BLaER1 (cell line): ENCODE data around the gene CLSTN2.

Experiments used
- H3K27ac ChIP-seq: shearing (Covaris generic); formaldehyde crosslinking; 2 replicates; pipeline ENCODE4 v1.8.1; 2022
- H3K27me3 ChIP-seq: shearing (Covaris generic); formaldehyde crosslinking; 2 replicates; pipeline ENCODE4 v1.8.1; 2022
- H3K36me3 ChIP-seq: shearing (Covaris generic); formaldehyde crosslinking; 2 replicates; pipeline ENCODE4 v1.8.1; 2022
- H3K4me1 ChIP-seq: shearing (Covaris generic); formaldehyde crosslinking; 2 replicates; pipeline ENCODE4 v1.8.1; 2022
- H3K4me2 ChIP-seq: shearing (Covaris generic); formaldehyde crosslinking; 2 replicates; pipeline ENCODE4 v1.8.1; 2022
- H3K4me3 ChIP-seq: shearing (Covaris generic); formaldehyde crosslinking; 2 replicates; pipeline ENCODE4 v1.8.1; 2022
- H3K9ac ChIP-seq: shearing (Covaris generic); formaldehyde crosslinking; 2 replicates; pipeline ENCODE4 v1.8.1; 2022
- H3K9me3 ChIP-seq: shearing (Covaris generic); formaldehyde crosslinking; 2 replicates; pipeline ENCODE4 v1.8.1; 2022
- H4K20me1 ChIP-seq: shearing (Covaris generic); formaldehyde crosslinking; 2 replicates; pipeline ENCODE4 v1.8.1; 2022
- Cebpa-rat ChIP-seq: shearing (Covaris generic); IDR thresholded peaks from 2 replicates; pipeline ENCODE4 v1.8.1; 2022

CLSTN2 gene

GRCh38 chr3:140595295-140595694, 660.3 kb downstream of the CLSTN2 start:
- Histone ChIP-seq H3K4me2 (no peak overlapping the region), H3K9me3 (no peaks in the 10 kb centered on the region), H4K20me1 (no peaks in the 10 kb centered on the region), H3K9ac (no peak overlapping the region), H3K4me1 (no peaks in the 10 kb centered on the region), H3K27ac (no peak overlapping the region), H3K27me3 (no peaks in the 10 kb centered on the region), H3K4me3 (no peak overlapping the region), H3K36me3 (no peaks in the 10 kb centered on the region)
- TF ChIP-seq Cebpa-rat = no peak

GRCh38 chr3:140597364-140597763, 662.4 kb downstream of the CLSTN2 start:
- H3K36me3 ChIP-seq = no peaks in the 10 kb centered on the region
- H3K27me3 ChIP-seq = no peaks in the 10 kb centered on the region
- no peaks in the 10 kb centered on the region for H3K9me3 ChIP-seq
- H4K20me1 ChIP-seq = no peaks in the 10 kb centered on the region
- H3K9ac ChIP-seq = no peak overlapping the region
- no peak for TF ChIP-seq Cebpa-rat
- H3K27ac ChIP-seq = no peak overlapping the region
- H3K4me3 ChIP-seq = no peak overlapping the region
- H3K4me1 ChIP-seq = no peaks in the 10 kb centered on the region
- H3K4me2 ChIP-seq = no peak overlapping the region

- no peak overlapping the region for H3K4me2 ChIP-seq
- no peaks in the 10 kb centered on the region for H3K4me1 ChIP-seq
- H3K4me3 ChIP-seq = no peak overlapping the region
- TF ChIP-seq Cebpa-rat = no peak
- no peak overlapping the region for H3K9ac ChIP-seq
- no peaks in the 10 kb centered on the region for H3K36me3 ChIP-seq
- no peak overlapping the region for H3K27ac ChIP-seq
- no peaks in the 10 kb centered on the region for H4K20me1 ChIP-seq
- no peaks in the 10 kb centered on the region for H3K9me3 ChIP-seq
- H3K27me3 ChIP-seq = no peaks in the 10 kb centered on the region
Observed at GRCh38 chr3:140597792-140598191, 662.8 kb downstream of the CLSTN2 start.

- no peak overlapping the region for H3K4me3 ChIP-seq
- no peaks in the 10 kb centered on the region for H3K36me3 ChIP-seq
- no peak overlapping the region for H3K27ac ChIP-seq
- H3K27me3 ChIP-seq = no peaks in the 10 kb centered on the region
- no peak for TF ChIP-seq Cebpa-rat
- H3K9ac ChIP-seq = no peak overlapping the region
- H3K4me1 ChIP-seq = no peaks in the 10 kb centered on the region
- no peak overlapping the region for H3K4me2 ChIP-seq
- no peaks in the 10 kb centered on the region for H3K9me3 ChIP-seq
- no peaks in the 10 kb centered on the region for H4K20me1 ChIP-seq
Observed at GRCh38 chr3:140599009-140599408, 664.0 kb downstream of the CLSTN2 start.

GRCh38 chr3:140599496-140599895, 664.5 kb downstream of the CLSTN2 start:
- TF ChIP-seq Cebpa-rat = no peak
- Histone ChIP-seq H3K36me3 (no peaks in the 10 kb centered on the region), H3K27ac (no peak overlapping the region), H3K27me3 (no peaks in the 10 kb centered on the region), H3K9me3 (no peaks in the 10 kb centered on the region), H4K20me1 (no peaks in the 10 kb centered on the region), H3K4me1 (no peaks in the 10 kb centered on the region), H3K9ac (no peak overlapping the region), H3K4me2 (no peak overlapping the region), H3K4me3 (no peak overlapping the region)

GRCh38 chr3:140601881-140602280, 666.9 kb downstream of the CLSTN2 start:
- no peaks in the 10 kb centered on the region for H3K36me3 ChIP-seq
- no peak for TF ChIP-seq Cebpa-rat
- H3K27me3 ChIP-seq = no peaks in the 10 kb centered on the region
- H3K4me2 ChIP-seq = no peak overlapping the region
- H3K4me1 ChIP-seq = no peaks in the 10 kb centered on the region
- H3K9me3 ChIP-seq = peaks cover 11% of the 10 kb centered on the region
- no peak overlapping the region for H3K9ac ChIP-seq
- H3K27ac ChIP-seq = no peak overlapping the region
- H3K4me3 ChIP-seq = no peak overlapping the region
- H4K20me1 ChIP-seq = no peaks in the 10 kb centered on the region

GRCh38 chr3:140602781-140603180, 667.8 kb downstream of the CLSTN2 start:
- H3K4me1 ChIP-seq = no peaks in the 10 kb centered on the region
- no peak overlapping the region for H3K27ac ChIP-seq
- H3K9me3 ChIP-seq = peaks cover 13% of the 10 kb centered on the region

GRCh38 chr3:140603766-140604165, 668.8 kb downstream of the CLSTN2 start:
- H3K36me3 ChIP-seq = no peaks in the 10 kb centered on the region

More at GRCh38 chr3:140602781-140603180, 667.8 kb downstream of the CLSTN2 start:
- no peak for TF ChIP-seq Cebpa-rat
- H3K4me2 ChIP-seq = no peak overlapping the region
- H3K9ac ChIP-seq = no peak overlapping the region
- H3K36me3 ChIP-seq = no peaks in the 10 kb centered on the region
- H4K20me1 ChIP-seq = no peaks in the 10 kb centered on the region
- H3K4me3 ChIP-seq = no peak overlapping the region
- H3K27me3 ChIP-seq = no peaks in the 10 kb centered on the region

GRCh38 chr3:140610544-140610943, 675.6 kb downstream of the CLSTN2 start:
- H4K20me1 ChIP-seq = no peaks in the 10 kb centered on the region
- no peak for TF ChIP-seq Cebpa-rat
- H3K4me3 ChIP-seq = no peak overlapping the region
- no peaks in the 10 kb centered on the region for H3K27me3 ChIP-seq
- H3K27ac ChIP-seq = no peak overlapping the region
- peaks cover 13% of the 10 kb centered on the region for H3K9me3 ChIP-seq
- no peak overlapping the region for H3K9ac ChIP-seq
- H3K4me2 ChIP-seq = no peak overlapping the region
- no peaks in the 10 kb centered on the region for H3K36me3 ChIP-seq
- H3K4me1 ChIP-seq = no peaks in the 10 kb centered on the region

More at GRCh38 chr3:140603766-140604165, 668.8 kb downstream of the CLSTN2 start:
- no peaks in the 10 kb centered on the region for H4K20me1 ChIP-seq
- H3K9ac ChIP-seq = no peak overlapping the region
- no peak overlapping the region for H3K4me2 ChIP-seq
- no peaks in the 10 kb centered on the region for H3K4me1 ChIP-seq
- TF ChIP-seq Cebpa-rat = no peak
- H3K27ac ChIP-seq = no peak overlapping the region
- peaks cover 13% of the 10 kb centered on the region for H3K9me3 ChIP-seq
- no peak overlapping the region for H3K4me3 ChIP-seq
- H3K27me3 ChIP-seq = no peaks in the 10 kb centered on the region

- H3K4me1 ChIP-seq = no peaks in the 10 kb centered on the region
- peaks cover 10% of the 10 kb centered on the region; the same call in 1 of the 2 replicates for H3K9me3 ChIP-seq
- H3K9ac ChIP-seq = no peak overlapping the region
- H3K4me2 ChIP-seq = no peak overlapping the region
- no peaks in the 10 kb centered on the region for H3K27me3 ChIP-seq
- H4K20me1 ChIP-seq = no peaks in the 10 kb centered on the region
- no peak for TF ChIP-seq Cebpa-rat
- H3K4me3 ChIP-seq = no peak overlapping the region
- no peak overlapping the region for H3K27ac ChIP-seq
- H3K36me3 ChIP-seq = no peaks in the 10 kb centered on the region
Observed at GRCh38 chr3:140614001-140614400, 679.0 kb downstream of the CLSTN2 start.

GRCh38 chr3:140617135-140617534, 682.1 kb downstream of the CLSTN2 start:
- Histone ChIP-seq H3K4me2 (no peak overlapping the region), H3K9ac (no peak overlapping the region), H3K36me3 (no peaks in the 10 kb centered on the region), H3K27ac (no peak overlapping the region), H3K9me3 (peaks cover 10% of the 10 kb centered on the region; the same call in 1 of the 2 replicates), H3K4me1 (no peaks in the 10 kb centered on the region), H3K27me3 (no peaks in the 10 kb centered on the region), H3K4me3 (no peak overlapping the region), H4K20me1 (no peaks in the 10 kb centered on the region)
- no peak for TF ChIP-seq Cebpa-rat
